ENCODE results near the gene SPIN3. TPM values are rescaled to one million over a fixed set of nuclear protein-coding genes. Genes with fewer than 3 reads are reported as not detected.

SPIN3 gene
- 5.8 to 6.5 TPM (median 6.0 TPM) in 5 replicates for total RNA-seq (2022; extraction: Qiagen RNA extraction)

DNA sequence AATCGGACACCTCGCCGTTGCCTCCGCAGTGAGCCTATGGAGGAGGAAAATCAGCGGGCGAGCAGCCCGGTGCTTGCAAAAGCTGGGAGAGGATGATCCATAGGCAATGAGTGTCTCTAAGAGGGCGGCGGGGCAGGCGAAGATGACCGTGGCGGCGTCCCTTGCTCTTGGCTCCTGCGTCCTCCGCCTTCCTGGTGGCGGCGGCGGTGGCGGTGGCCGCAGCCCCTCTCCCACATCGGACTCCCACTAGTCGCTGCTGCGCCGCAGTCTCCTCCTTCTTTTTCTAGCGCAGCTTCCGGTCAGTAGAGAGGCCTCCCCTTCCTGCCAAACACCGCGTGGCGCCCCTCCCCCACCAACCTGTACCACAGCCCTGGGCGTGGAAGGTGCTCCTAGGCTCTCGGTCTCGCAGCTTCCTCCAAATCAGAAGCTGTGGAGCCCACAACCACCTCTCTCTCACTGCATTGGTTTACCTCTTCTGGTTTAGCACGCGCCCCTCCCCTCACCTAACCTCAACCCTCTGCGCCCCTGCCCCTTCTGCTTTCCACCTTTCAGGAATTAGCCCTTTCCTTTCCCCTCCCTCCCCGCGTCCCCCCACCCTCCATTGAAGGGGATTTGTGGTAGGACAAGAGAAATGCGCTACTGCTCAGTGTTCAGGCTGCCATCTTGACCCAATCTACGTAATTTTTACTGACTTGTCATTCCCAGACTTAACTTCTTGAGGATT lies at the start of gene SPIN3:
TSS of gene SPIN3 (minus strand) at position 271 of the 724 bp plus-strand sequence. CDS start 594 bp downstream, outside the sequence.

Other genes starting within 250 kb of the SPIN3 start
- 8.1 to 10.5 TPM (median 9.5 TPM) in 5 replicates for gene SPIN2B, start 126.0 kb upstream of the SPIN3 start, total RNA-seq (2022; extraction: Qiagen RNA extraction)
- gene SPIN2A, start 141.9 kb upstream of the SPIN3 start, total RNA-seq (2022; extraction: Qiagen RNA extraction) = 0.08 to 0.24 TPM (median 0.19 TPM) in 5 replicates